Thoracic aorta (tissue), 2 donors: ENCODE measurements around the gene DTD1. TPM values are rescaled to one million over a fixed set of nuclear protein-coding genes. Genes with fewer than 3 reads are reported as not detected.

Experiments
- ATAC-seq: fragments of 150-250 bp; one replicate; pipeline ENCODE4 v1.8.0; 2017; ENCODE audit warnings: low read depth; ENCODE audit not compliant: insufficient number of reproducible peaks, low FRiP score
- DNase-seq: peaks from one replicate; pipeline ENCODE4 v3.0.0-alpha.2; 2020; ENCODE audit warnings: low spot score
- H3K27ac ChIP-seq, 2 donors: fragments of 200-600 bp; sonication (generic); 1 replicate in 1 of 2; 2 replicates in 1 of 2; pipeline ENCODE4 v1.5.1; 2016; ENCODE audit warnings: mild to moderate bottlenecking in 2 of 2, moderate library complexity in 2 of 2
- H3K27me3 ChIP-seq: fragments of 200-600 bp; sonication (generic); replicated peaks from 2 replicates; pipeline ENCODE4 v1.6.0; 2016; ENCODE audit warnings: mild to moderate bottlenecking; ENCODE audit not compliant: insufficient read depth
- H3K36me3 ChIP-seq: fragments of 200-600 bp; sonication (generic); one replicate; pipeline ENCODE4 v1.5.1; 2016
- H3K4me1 ChIP-seq, 2 donors: fragments of 200-600 bp; sonication (generic); 1 replicate in 1 of 2; 2 replicates in 1 of 2; pipeline versions ENCODE4 v1.5.1 to v1.6.0; 2016; ENCODE audit warnings: low read depth in 2 of 2, mild to moderate bottlenecking in 1 of 2; ENCODE audit not compliant: control insufficient read depth in 1 of 2
- H3K4me3 ChIP-seq: fragments of 200-600 bp; sonication (generic); 2 replicates; pipeline ENCODE4 v1.5.1; 2016; ENCODE audit warnings: mild to moderate bottlenecking
- H3K9me3 ChIP-seq: fragments of 200-600 bp; sonication (generic); 2 replicates; pipeline ENCODE4 v1.5.1; 2016
- CTCF ChIP-seq: fragments of 200-600 bp; sonication (generic); IDR thresholded peaks from one replicate; pipeline ENCODE4 v1.5.1; 2019; ENCODE audit warnings: antibody characterized with exemption
- total RNA-seq, 2 donors: library from RNA; depleted of rRNA; stranded (reverse); fragments of >200 nt; gene quantifications; one replicate each; pipeline versions ENCODE4 v1.1.0 to v1.2.3, GENCODE V29; 2016

The DTD1 gene
- total RNA-seq, 2 donors from 2014 or later: 29.6 to 36.9 TPM

GRCh38 chr20:18613553-18613952 lies 25.7 kb downstream of the DTD1 start:
- Histone ChIP-seq H3K9me3 (no peaks in the 10 kb centered on the region), H3K27me3 (no peaks in the 10 kb centered on the region), H3K4me1 (peaks cover 0 to 21% of the 10 kb centered on the region in 2 donors), H3K27ac (no peak overlapping the region), H3K36me3 (peaks cover 8% of the 10 kb centered on the region), H3K4me3 (no peak overlapping the region)
- no peak for TF ChIP-seq CTCF
- no peak for DNase-seq
- no peak for ATAC-seq

GRCh38 chr20:18614244-18614643 lies 26.4 kb downstream of the DTD1 start:
- no peak overlapping the region for H3K4me3 ChIP-seq
- no peak for TF ChIP-seq CTCF
- H3K36me3 ChIP-seq: peaks cover 8% of the 10 kb centered on the region
- H3K9me3 ChIP-seq: no peaks in the 10 kb centered on the region
- ATAC-seq (no peak), DNase-seq (no peak)
- H3K27ac ChIP-seq: no peak overlapping the region
- H3K4me1 ChIP-seq: peaks cover 0 to 21% of the 10 kb centered on the region in 2 donors
- H3K27me3 ChIP-seq: no peaks in the 10 kb centered on the region

GRCh38 chr20:18615020-18615650 lies 27.3 kb downstream of the DTD1 start:
- Histone ChIP-seq H3K4me1 (peaks cover 0 to 21% of the 10 kb centered on the region in 2 donors), H3K4me3 (no peak overlapping the region), H3K27ac (peak overlapping the region in 1 of 2 donors; percentile 45), H3K36me3 (peaks cover 8% of the 10 kb centered on the region), H3K9me3 (no peaks in the 10 kb centered on the region), H3K27me3 (no peaks in the 10 kb centered on the region)
- ATAC-seq: no peak
- no peak for TF ChIP-seq CTCF
- no peak for DNase-seq

GRCh38 chr20:18621004-18621403 lies 33.1 kb downstream of the DTD1 start:
- no peaks in the 10 kb centered on the region for H3K9me3 ChIP-seq
- no peak for TF ChIP-seq CTCF
- H3K27me3 ChIP-seq: no peaks in the 10 kb centered on the region
- H3K4me3 ChIP-seq: no peak overlapping the region
- H3K27ac ChIP-seq: no peak overlapping the region
- DNase-seq (no peak), ATAC-seq (no peak)
- H3K4me1 ChIP-seq: peaks cover 0 to 7% of the 10 kb centered on the region in 2 donors
- H3K36me3 ChIP-seq: no peaks in the 10 kb centered on the region

- Histone ChIP-seq H3K4me1 (peaks cover 0 to 12% of the 10 kb centered on the region in 2 donors), H3K36me3 (no peaks in the 10 kb centered on the region), H3K9me3 (no peaks in the 10 kb centered on the region), H3K27ac (no peak overlapping the region), H3K27me3 (no peaks in the 10 kb centered on the region), H3K4me3 (no peak overlapping the region)
- no peak for DNase-seq
- no peak for ATAC-seq
- no peak for TF ChIP-seq CTCF
Observed at GRCh38 chr20:18623156-18623910, 35.5 kb downstream of the DTD1 start.
